Body of pancreas (tissue), 4 donors: ENCODE data around the gene CMKLR1.

Source experiments
- CTCF ChIP-seq, 7 experiments: fragments of 450-650 bp in 4 of 7; fragments of 200-600 bp in 3 of 7; sonication (generic) in 3 of 7; IDR thresholded peaks; one replicate each; pipeline ENCODE4 v1.5.1; 2016 to 2019; ENCODE audit warnings: antibody characterized with exemption in 7 of 7
- POLR2A ChIP-seq, 3 donors: fragments of 450-650 bp; IDR thresholded peaks; one replicate each; pipeline ENCODE4 v1.6.1; 2016; ENCODE audit warnings: antibody characterized with exemption in 3 of 3, mild to moderate bottlenecking in 2 of 3

GRCh38 chr12:108304633-108305032 is 34.5 kb downstream of the CMKLR1 start:
- TF ChIP-seq CTCF (IDR thresholded peaks at IDR 0.05) (no peak), POLR2A (IDR thresholded peaks at IDR 0.05) (no peak)
